OCI-LY3 (cell line): ENCODE data around the gene TTLL5.

Source experiments
- EZH2phosphoT487 ChIP-seq: fragments of 200-600 bp; shearing (Covaris generic); IDR thresholded peaks from 2 replicates; pipeline ENCODE4 v1.6.1; 2018; ENCODE audit warnings: antibody characterized with exemption, mixed run types, low read depth
- TF ChIP-seq, protein P1 (sequence below): fragments of 200-600, 300-600 bp; sonication (generic); IDR thresholded peaks from 2 replicates; pipeline ENCODE4 v1.5.1; 2014; ENCODE audit warnings: antibody characterized with exemption, low read length, low read depth

DNA sequence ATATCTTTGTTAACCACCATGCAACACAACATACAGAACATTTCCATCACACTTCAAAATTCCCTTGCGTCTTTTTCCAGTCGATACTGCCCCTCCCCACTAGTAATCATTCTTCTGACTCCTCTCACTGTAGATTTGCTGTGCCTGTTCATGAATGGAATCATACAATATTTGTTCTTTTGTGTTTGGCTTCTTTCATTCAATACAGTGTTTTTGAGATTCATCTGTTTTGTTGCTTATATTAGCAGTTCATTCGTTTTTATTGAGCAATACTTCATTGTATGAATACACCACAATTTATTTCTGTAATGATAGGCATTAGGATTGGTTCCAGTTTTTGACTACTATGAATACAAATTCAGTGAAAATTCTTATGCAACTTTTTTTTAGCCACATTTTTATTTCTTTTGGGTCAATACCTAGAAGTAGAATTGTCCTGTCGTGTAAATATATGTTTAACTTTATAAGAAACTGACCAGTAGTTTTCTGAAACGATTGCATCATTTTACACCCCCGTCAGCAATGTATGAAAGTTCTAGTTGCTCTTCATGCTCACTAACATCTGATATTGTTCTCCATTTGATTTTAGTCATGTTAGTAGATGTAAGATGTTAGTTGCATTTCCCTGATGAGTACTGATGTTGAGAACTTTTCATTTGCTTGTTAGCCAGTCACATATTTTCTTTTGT is 193.2 kb downstream of the TTLL5 start:
- TF ChIP-seq, protein P1, sequence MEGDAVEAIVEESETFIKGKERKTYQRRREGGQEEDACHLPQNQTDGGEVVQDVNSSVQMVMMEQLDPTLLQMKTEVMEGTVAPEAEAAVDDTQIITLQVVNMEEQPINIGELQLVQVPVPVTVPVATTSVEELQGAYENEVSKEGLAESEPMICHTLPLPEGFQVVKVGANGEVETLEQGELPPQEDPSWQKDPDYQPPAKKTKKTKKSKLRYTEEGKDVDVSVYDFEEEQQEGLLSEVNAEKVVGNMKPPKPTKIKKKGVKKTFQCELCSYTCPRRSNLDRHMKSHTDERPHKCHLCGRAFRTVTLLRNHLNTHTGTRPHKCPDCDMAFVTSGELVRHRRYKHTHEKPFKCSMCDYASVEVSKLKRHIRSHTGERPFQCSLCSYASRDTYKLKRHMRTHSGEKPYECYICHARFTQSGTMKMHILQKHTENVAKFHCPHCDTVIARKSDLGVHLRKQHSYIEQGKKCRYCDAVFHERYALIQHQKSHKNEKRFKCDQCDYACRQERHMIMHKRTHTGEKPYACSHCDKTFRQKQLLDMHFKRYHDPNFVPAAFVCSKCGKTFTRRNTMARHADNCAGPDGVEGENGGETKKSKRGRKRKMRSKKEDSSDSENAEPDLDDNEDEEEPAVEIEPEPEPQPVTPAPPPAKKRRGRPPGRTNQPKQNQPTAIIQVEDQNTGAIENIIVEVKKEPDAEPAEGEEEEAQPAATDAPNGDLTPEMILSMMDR, result no peak
- TF ChIP-seq EZH2phosphoT487, result no peak
